A673 (cell line): ENCODE data around the gene TNS3. TPM values are rescaled to one million over a fixed set of nuclear protein-coding genes. Genes with fewer than 3 reads are reported as not detected.

ENCODE experiments used
- BruUV-seq: library from RNA; stranded (reverse); fragments of 400-500 nt; replicated peaks from 2 replicates; lab custom pipeline; 2021; lab: Mats Ljungman, UMichigan
- CTCF ChIA-PET: fragments of 300-600 bp; sonication (Branson Sonifier 250); formaldehyde crosslinking; loops from one replicate; lab custom pipeline; 2022; ENCODE audit warnings: antibody characterized with exemption; lab: Charles Lee
- POLR2A ChIA-PET: fragments of 300-600 bp; sonication (Branson Sonifier 250); formaldehyde crosslinking; loops from one replicate; lab custom pipeline; 2022; ENCODE audit warnings: antibody characterized with exemption; ENCODE audit not compliant: low non-redundant PET; lab: Charles Lee
- DNase-seq: peaks from one replicate; pipeline ENCODE4 v3.0.0-alpha.2; 2015; ENCODE audit warnings: low spot score
- H3K27ac ChIP-seq: fragments of 200-600 bp; sonication (generic); 2 replicates; pipeline ENCODE4 v1.5.1; 2016; ENCODE audit warnings: mixed run types, low read depth, mild to moderate bottlenecking, mixed read lengths, antibody characterized with exemption, low read length; ENCODE audit not compliant: poor library complexity, severe bottlenecking
- H3K27me3 ChIP-seq: fragments of 200-600 bp; sonication (generic); replicated peaks from 2 replicates; pipeline ENCODE4 v1.6.1; 2017; ENCODE audit warnings: mixed run types, low read depth, mild to moderate bottlenecking, mixed read lengths, antibody characterized with exemption, low read length; ENCODE audit not compliant: insufficient read depth, poor library complexity
- H3K36me3 ChIP-seq: fragments of 200-600 bp; sonication (generic); 2 replicates; pipeline ENCODE4 v1.6.1; 2016; ENCODE audit warnings: mixed run types, mild to moderate bottlenecking, mixed read lengths, antibody characterized with exemption, low read length; ENCODE audit not compliant: insufficient read depth, poor library complexity, severe bottlenecking
- H3K4me1 ChIP-seq: fragments of 200-600 bp; sonication (generic); 2 replicates; pipeline ENCODE4 v1.6.1; 2017; ENCODE audit warnings: mixed run types, mild to moderate bottlenecking, mixed read lengths, antibody characterized with exemption, low read length; ENCODE audit not compliant: insufficient read depth, poor library complexity, severe bottlenecking
- H3K4me3 ChIP-seq: fragments of 200-600 bp; sonication (generic); 2 replicates; pipeline ENCODE4 v1.5.1; 2016; ENCODE audit warnings: low read depth, mixed run types, mild to moderate bottlenecking, mixed read lengths, low read length; ENCODE audit not compliant: poor library complexity, severe bottlenecking
- H3K9me3 ChIP-seq: fragments of 200-600 bp; sonication (generic); 2 replicates; pipeline ENCODE4 v1.6.1; 2016; ENCODE audit warnings: mixed run types, low read depth, mild to moderate bottlenecking, mixed read lengths, antibody characterized with exemption, low read length; ENCODE audit not compliant: poor library complexity, severe bottlenecking
- CTCF ChIP-seq: fragments of 300-800, 200-600 bp; sonication (generic); conservative IDR thresholded peaks from 2 replicates; pipeline ENCODE4 v1.5.1; 2017; ENCODE audit warnings: low read depth, mild to moderate bottlenecking, antibody characterized with exemption, low read length, moderate library complexity, mixed read lengths
- EZH2 ChIP-seq: fragments of 200-600 bp; sonication (generic); IDR thresholded peaks from 2 replicates; pipeline ENCODE4 v1.6.1; 2017; ENCODE audit warnings: borderline replicate concordance, low read depth, mild to moderate bottlenecking, mixed read lengths, antibody characterized with exemption, low read length; ENCODE audit not compliant: poor library complexity, severe bottlenecking
- intact Hi-C: fragments of 100-400 bp; cut with micrococcal nuclease; formaldehyde crosslinking; loops from one replicate; pipeline ENCODE4 v1.10.0; 2022; ENCODE audit not compliant: unreplicated experiment
- total RNA-seq: library from RNA; stranded (reverse); gene quantifications from 2 replicates; pipeline ENCODE4 v1.2.3, GENCODE V29; 2021

TNS3 gene
- total RNA-seq, 1 experiment from 2014 or later = not detected

GRCh38 chr7:47247132-47247531 lies 334.8 kb downstream of the TNS3 start:
- no peaks in the 10 kb centered on the region for H3K36me3 ChIP-seq
- ChIA-PET POLR2A (no interaction called here), CTCF (no interaction called here)
- intact Hi-C loops = no loop called here
- no peak for DNase-seq
- peaks cover 6% of the 10 kb centered on the region for H3K9me3 ChIP-seq
- H3K4me1 ChIP-seq = no peaks in the 10 kb centered on the region
- no peak overlapping the region for H3K4me3 ChIP-seq
- TF ChIP-seq EZH2 (no peak), CTCF (no peak)
- no peaks in the 10 kb centered on the region for H3K27me3 ChIP-seq
- no peak overlapping the region for H3K27ac ChIP-seq
- no TSS peak for BruUV-seq

- H3K4me1 ChIP-seq = no peaks in the 10 kb centered on the region
- no peak overlapping the region for H3K4me3 ChIP-seq
- no peaks in the 10 kb centered on the region for H3K36me3 ChIP-seq
- H3K9me3 ChIP-seq = no peaks in the 10 kb centered on the region
- no peak for DNase-seq
- ChIA-PET POLR2A (no interaction called here), CTCF (no interaction called here)
- no peaks in the 10 kb centered on the region for H3K27me3 ChIP-seq
- intact Hi-C loops = no loop called here
- TF ChIP-seq EZH2 (no peak), CTCF (no peak)
- no peak overlapping the region for H3K27ac ChIP-seq
- no TSS peak for BruUV-seq
Observed at GRCh38 chr7:47244692-47245091, 337.2 kb downstream of the TNS3 start.

- POLR2A ChIA-PET = no interaction called here
- no TSS peak for BruUV-seq
- Histone ChIP-seq H3K9me3 (no peaks in the 10 kb centered on the region), H3K27me3 (peaks cover 17% of the 10 kb centered on the region), H3K4me1 (no peaks in the 10 kb centered on the region), H3K27ac (no peak overlapping the region), H3K36me3 (no peaks in the 10 kb centered on the region), H3K4me3 (no peak overlapping the region)
- CTCF ChIA-PET = no interaction called here
- TF ChIP-seq EZH2 = no peak
- TF ChIP-seq CTCF = no peak
- no peak for DNase-seq
- intact Hi-C loops = no loop called here
Observed at GRCh38 chr7:47241112-47242065, 340.5 kb downstream of the TNS3 start.
